B cell (primary cell): ENCODE results near the gene CLDN24.

Experiments used
- CTCF ChIP-seq: fragments of 200-600 bp; IDR thresholded peaks from one replicate; pipeline ENCODE4 v1.8.0; 2022; ENCODE audit warnings: antibody characterized with exemption, mild to moderate bottlenecking
- EZH2 ChIP-seq: IDR thresholded peaks from 2 replicates; pipeline ENCODE4 v1.6.1; 2012; ENCODE audit warnings: borderline replicate concordance, low read depth, mild to moderate bottlenecking, moderate library complexity, low read length; ENCODE audit not compliant: insufficient read depth, poor library complexity, severe bottlenecking

GRCh38 chr4:183287309-183287659 is 34.9 kb downstream of the CLDN24 start:
- TF ChIP-seq CTCF (no peak), EZH2 (no peak)
